MM.1S (cell line): ENCODE measurements around the gene DNTT.

Source experiments
- DNase-seq: peaks from one replicate; pipeline ENCODE4 v3.0.0-alpha.2; 2015
- H2AFZ ChIP-seq: fragments of 300-600 bp; sonication (generic); 2 replicates; pipeline ENCODE4 v1.6.0; 2016; ENCODE audit warnings: antibody characterized with exemption, low read length
- H3F3A ChIP-seq: fragments of 300-600 bp; sonication (generic); 2 replicates; pipeline ENCODE4 v1.6.1; 2016; ENCODE audit warnings: mild to moderate bottlenecking, antibody characterized with exemption, low read length, moderate library complexity, mixed read lengths; ENCODE audit not compliant: insufficient read depth
- H3K27ac ChIP-seq: fragments of 300-600 bp; sonication (generic); 2 replicates; pipeline ENCODE4 v1.5.1; 2016; ENCODE audit warnings: mild to moderate bottlenecking, low read length
- H3K27me3 ChIP-seq: fragments of 300-600 bp; sonication (generic); replicated peaks from 2 replicates; pipeline ENCODE4 v1.6.0; 2016; ENCODE audit warnings: low read length; ENCODE audit not compliant: insufficient read depth
- H3K36me3 ChIP-seq: fragments of 300-600 bp; sonication (generic); replicated peaks from 2 replicates; pipeline ENCODE4 v1.6.1; 2016; ENCODE audit warnings: mild to moderate bottlenecking, low read length, mixed read lengths; ENCODE audit not compliant: insufficient read depth
- H3K4me1 ChIP-seq: fragments of 300-600 bp; sonication (generic); 2 replicates; pipeline ENCODE4 v1.6.1; 2016; ENCODE audit warnings: low read length, mixed read lengths
- H3K4me2 ChIP-seq: fragments of 300-600 bp; sonication (generic); 2 replicates; pipeline ENCODE4 v1.6.0; 2016; ENCODE audit warnings: low read depth, low read length
- H3K4me3 ChIP-seq: fragments of 300-600 bp; sonication (generic); 2 replicates; pipeline ENCODE4 v1.5.1; 2016; ENCODE audit warnings: low read length, mixed read lengths
- H3K79me2 ChIP-seq: fragments of 300-600 bp; sonication (generic); 2 replicates; pipeline ENCODE4 v1.6.1; 2016; ENCODE audit warnings: mixed run types, low read length, mixed read lengths
- H3K9ac ChIP-seq: fragments of 300-600 bp; sonication (generic); 2 replicates; pipeline ENCODE4 v1.6.1; 2016; ENCODE audit warnings: low read length, mixed read lengths
- H3K9me2 ChIP-seq: fragments of 300-600 bp; sonication (generic); replicated peaks from 2 replicates; pipeline ENCODE4 v1.6.1; 2016; ENCODE audit warnings: mild to moderate bottlenecking, low read length, mixed read lengths; ENCODE audit not compliant: insufficient read depth
- H3K9me3 ChIP-seq: fragments of 300-600 bp; sonication (generic); replicated peaks from 2 replicates; pipeline ENCODE4 v1.6.1; 2016; ENCODE audit warnings: mild to moderate bottlenecking, low read length, mixed read lengths; ENCODE audit not compliant: insufficient read depth
- H4K20me1 ChIP-seq: fragments of 300-600 bp; sonication (generic); 2 replicates; pipeline ENCODE4 v1.6.1; 2016; ENCODE audit warnings: mild to moderate bottlenecking, low read length, moderate library complexity, mixed read lengths; ENCODE audit not compliant: insufficient read depth
- EZH2 ChIP-seq: fragments of 300-600 bp; sonication (generic); optimal IDR thresholded peaks from 2 replicates; pipeline ENCODE3; 2017; ENCODE audit warnings: low read depth, mild to moderate bottlenecking, antibody characterized with exemption, low read length, mixed read lengths
- EZH2phosphoT487 ChIP-seq: fragments of 300-600 bp; sonication (generic); IDR thresholded peaks from 2 replicates; pipeline ENCODE4 v1.6.1; 2018; ENCODE audit warnings: antibody characterized with exemption, low read length
- TF ChIP-seq, protein P1 (sequence below): fragments of 300-600 bp; sonication (generic); IDR thresholded peaks from 2 replicates; pipeline ENCODE4 v1.5.1; 2016; ENCODE audit warnings: antibody characterized with exemption, low read length, mixed read lengths

DNTT gene

DNA sequence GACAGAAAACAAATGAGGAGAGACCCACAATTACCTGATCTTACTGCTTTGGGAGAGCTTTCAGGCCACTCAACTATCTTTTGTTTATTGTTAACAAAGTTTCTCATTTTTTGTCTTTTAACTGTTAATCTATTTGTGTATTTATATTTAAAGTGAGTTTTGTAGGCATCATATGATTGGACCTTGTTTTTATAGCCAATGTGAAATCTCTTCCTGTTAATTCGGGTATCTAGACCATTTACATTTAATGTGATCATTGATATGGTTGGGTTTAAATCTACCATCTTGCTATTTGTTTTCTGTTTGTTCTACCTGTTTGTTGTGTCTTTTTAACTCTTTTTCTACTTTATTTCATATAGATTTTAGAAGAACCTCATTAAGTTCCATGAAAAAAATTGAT lies 42.1 kb downstream of the DNTT start:
- Histone ChIP-seq H3F3A (peaks cover 2% of the 10 kb centered on the region; the same call in 1 of the 2 replicates), H2AFZ (no peak overlapping the region), H3K9me2 (no peaks in the 10 kb centered on the region), H3K79me2 (no peaks in the 10 kb centered on the region), H3K9ac (no peak overlapping the region), H4K20me1 (no peaks in the 10 kb centered on the region), H3K9me3 (no peaks in the 10 kb centered on the region), H3K4me2 (no peak overlapping the region), H3K36me3 (no peaks in the 10 kb centered on the region), H3K27me3 (no peaks in the 10 kb centered on the region), H3K4me3 (no peak overlapping the region), H3K27ac (no peak overlapping the region), H3K4me1 (peaks cover 8% of the 10 kb centered on the region)
- TF ChIP-seq, protein P1, sequence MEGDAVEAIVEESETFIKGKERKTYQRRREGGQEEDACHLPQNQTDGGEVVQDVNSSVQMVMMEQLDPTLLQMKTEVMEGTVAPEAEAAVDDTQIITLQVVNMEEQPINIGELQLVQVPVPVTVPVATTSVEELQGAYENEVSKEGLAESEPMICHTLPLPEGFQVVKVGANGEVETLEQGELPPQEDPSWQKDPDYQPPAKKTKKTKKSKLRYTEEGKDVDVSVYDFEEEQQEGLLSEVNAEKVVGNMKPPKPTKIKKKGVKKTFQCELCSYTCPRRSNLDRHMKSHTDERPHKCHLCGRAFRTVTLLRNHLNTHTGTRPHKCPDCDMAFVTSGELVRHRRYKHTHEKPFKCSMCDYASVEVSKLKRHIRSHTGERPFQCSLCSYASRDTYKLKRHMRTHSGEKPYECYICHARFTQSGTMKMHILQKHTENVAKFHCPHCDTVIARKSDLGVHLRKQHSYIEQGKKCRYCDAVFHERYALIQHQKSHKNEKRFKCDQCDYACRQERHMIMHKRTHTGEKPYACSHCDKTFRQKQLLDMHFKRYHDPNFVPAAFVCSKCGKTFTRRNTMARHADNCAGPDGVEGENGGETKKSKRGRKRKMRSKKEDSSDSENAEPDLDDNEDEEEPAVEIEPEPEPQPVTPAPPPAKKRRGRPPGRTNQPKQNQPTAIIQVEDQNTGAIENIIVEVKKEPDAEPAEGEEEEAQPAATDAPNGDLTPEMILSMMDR, result no peak
- TF ChIP-seq EZH2 (no peak), EZH2phosphoT487 (no peak)
- no peak for DNase-seq

DNA sequence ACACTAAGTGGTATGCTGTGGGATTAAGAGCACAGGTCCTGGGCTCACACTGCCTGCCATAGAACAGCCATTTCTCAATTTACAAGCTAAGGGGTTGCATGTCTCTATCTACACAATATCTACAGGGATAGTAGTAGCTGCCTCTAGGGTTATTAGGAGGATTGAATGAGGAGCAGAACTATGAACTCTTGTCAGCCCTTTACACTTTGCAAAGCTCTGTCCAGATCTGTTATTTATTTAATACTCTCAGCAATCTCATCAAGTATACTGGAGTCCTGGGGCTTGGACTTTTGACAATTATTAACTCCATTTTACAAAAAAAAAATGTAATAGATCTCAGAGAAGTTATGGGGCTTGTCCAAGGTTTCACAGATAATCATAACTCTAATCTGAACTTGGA lies 47.8 kb downstream of the DNTT start:
- Histone ChIP-seq H2AFZ (no peak overlapping the region), H3K4me1 (no peaks in the 10 kb centered on the region), H3K9ac (no peak overlapping the region), H3K27me3 (no peaks in the 10 kb centered on the region), H3K4me2 (no peak overlapping the region), H3K79me2 (no peaks in the 10 kb centered on the region), H3K9me3 (no peaks in the 10 kb centered on the region), H3F3A (no peaks in the 10 kb centered on the region), H3K27ac (no peak overlapping the region), H3K9me2 (no peaks in the 10 kb centered on the region), H4K20me1 (no peaks in the 10 kb centered on the region), H3K4me3 (no peak overlapping the region), H3K36me3 (no peaks in the 10 kb centered on the region)
- TF ChIP-seq EZH2phosphoT487, result no peak
- no peak for DNase-seq

DNA sequence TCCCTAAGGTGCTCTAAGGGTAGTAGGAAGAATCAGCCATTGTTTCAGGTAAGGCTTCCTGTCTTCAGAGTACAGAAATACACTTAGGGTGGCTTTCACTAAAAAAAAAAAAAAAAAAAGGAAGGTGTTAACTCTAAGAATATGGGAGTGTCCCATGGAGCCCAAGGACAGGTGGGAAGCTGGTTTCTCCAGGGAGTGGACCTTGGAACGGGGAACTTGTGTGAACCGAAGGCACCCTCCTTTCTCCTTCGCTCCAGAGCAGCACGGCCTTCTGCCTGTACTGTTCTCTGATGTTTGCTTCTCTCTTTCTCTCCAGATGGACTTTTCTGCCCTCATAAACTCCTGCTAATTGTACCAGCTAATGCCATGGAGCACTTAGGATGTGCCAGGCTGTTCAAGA lies 48.3 kb downstream of the DNTT start:
- Histone ChIP-seq H3K4me2 (no peak overlapping the region), H3K4me1 (no peaks in the 10 kb centered on the region), H3K36me3 (no peaks in the 10 kb centered on the region), H3K27me3 (no peaks in the 10 kb centered on the region), H3K4me3 (no peak overlapping the region), H3K9ac (no peak overlapping the region), H4K20me1 (no peaks in the 10 kb centered on the region), H3K27ac (no peak overlapping the region), H3F3A (no peaks in the 10 kb centered on the region), H3K9me3 (no peaks in the 10 kb centered on the region), H3K9me2 (no peaks in the 10 kb centered on the region), H3K79me2 (no peaks in the 10 kb centered on the region), H2AFZ (no peak overlapping the region)
- TF ChIP-seq, protein P1, result no peak
- TF ChIP-seq EZH2phosphoT487 (no peak), EZH2 (no peak)
- DNase-seq, result no peak

DNA sequence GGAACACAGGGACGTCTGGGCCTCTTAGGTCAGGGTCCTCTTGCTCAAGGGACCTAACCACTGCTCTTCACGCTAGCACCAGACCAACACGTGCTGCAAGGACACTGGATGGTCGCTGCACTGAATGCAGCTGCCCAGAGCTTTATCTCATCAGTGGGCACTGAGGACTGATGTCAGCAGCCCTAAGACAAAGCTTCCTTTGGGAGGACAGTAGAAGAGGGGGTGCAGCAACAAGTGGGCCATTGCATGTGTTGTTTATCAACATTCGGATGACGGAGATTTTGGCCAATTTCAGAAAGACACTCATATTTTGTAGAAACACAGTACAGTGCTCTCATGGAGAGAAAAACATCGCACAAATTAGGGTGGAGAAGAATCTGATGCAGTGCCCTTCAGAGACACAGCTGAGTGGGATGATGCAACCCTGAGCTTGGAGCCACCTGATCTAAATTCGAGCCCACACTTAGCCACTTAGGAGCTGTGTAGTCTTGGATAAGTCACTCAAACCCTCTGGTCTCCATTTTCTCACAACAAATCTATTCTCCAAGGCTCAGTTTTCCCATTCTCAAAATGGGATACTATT lies 52.9 kb downstream of the DNTT start:
- no peaks in the 10 kb centered on the region for H3K79me2 ChIP-seq
- H3K36me3 ChIP-seq, result no peaks in the 10 kb centered on the region
- H3F3A ChIP-seq, result no peaks in the 10 kb centered on the region
- no peaks in the 10 kb centered on the region for H3K9me2 ChIP-seq
- DNase-seq, result no peak
- no peak overlapping the region for H3K27ac ChIP-seq
- no peaks in the 10 kb centered on the region for H3K27me3 ChIP-seq
- TF ChIP-seq EZH2phosphoT487, result no peak
- TF ChIP-seq EZH2, result no peak
- TF ChIP-seq, protein P1, result no peak
- no peaks in the 10 kb centered on the region for H3K4me1 ChIP-seq
- H3K4me3 ChIP-seq, result no peak overlapping the region
- no peak overlapping the region for H2AFZ ChIP-seq
- no peak overlapping the region for H3K9ac ChIP-seq
- no peaks in the 10 kb centered on the region for H4K20me1 ChIP-seq
- no peaks in the 10 kb centered on the region for H3K9me3 ChIP-seq
- no peak overlapping the region for H3K4me2 ChIP-seq
